HG02938 (cell line): ENCODE results near the gene NPHP1.
"Not testable (repeated sequence)": the region's sequence is repeated elsewhere in the genome, so short reads cannot be mapped to it uniquely, and the experiment has no call there.

Source experiments
- ATAC-seq: cut with Tn5 transposase; IDR thresholded peaks from one replicate; pipeline ENCODE4 v1.9.1; 2021; ENCODE audit warnings: mild to moderate bottlenecking, moderate library complexity; ENCODE audit not compliant: unreplicated experiment

NPHP1 gene

DNA sequence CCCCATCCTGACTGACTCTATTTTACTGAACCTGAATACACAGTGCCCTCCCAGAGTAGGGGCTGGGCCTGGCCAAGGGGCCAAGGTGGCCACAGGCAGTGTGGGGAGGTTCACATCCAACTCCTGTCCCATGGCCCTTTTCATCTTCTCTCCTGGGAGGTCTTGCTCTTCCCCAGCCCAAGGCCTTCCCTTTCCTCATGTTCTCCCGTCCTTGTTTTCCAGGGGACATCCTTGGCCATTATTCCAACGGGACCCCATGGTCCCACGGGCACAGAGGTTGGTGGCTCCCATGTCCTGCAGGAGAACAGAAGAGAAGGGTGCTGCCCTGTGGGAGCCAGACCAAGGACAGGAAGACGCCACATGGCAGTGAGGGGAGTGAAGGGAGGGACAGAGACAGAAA is 99.6 kb downstream of the NPHP1 start:
- ATAC-seq: no peak

GRCh38 chr2:110104025-110104771 is 100.6 kb downstream of the NPHP1 start:
- no peak for ATAC-seq

GRCh38 chr2:110103061-110103961 is 101.5 kb downstream of the NPHP1 start:
- no peak for ATAC-seq

DNA sequence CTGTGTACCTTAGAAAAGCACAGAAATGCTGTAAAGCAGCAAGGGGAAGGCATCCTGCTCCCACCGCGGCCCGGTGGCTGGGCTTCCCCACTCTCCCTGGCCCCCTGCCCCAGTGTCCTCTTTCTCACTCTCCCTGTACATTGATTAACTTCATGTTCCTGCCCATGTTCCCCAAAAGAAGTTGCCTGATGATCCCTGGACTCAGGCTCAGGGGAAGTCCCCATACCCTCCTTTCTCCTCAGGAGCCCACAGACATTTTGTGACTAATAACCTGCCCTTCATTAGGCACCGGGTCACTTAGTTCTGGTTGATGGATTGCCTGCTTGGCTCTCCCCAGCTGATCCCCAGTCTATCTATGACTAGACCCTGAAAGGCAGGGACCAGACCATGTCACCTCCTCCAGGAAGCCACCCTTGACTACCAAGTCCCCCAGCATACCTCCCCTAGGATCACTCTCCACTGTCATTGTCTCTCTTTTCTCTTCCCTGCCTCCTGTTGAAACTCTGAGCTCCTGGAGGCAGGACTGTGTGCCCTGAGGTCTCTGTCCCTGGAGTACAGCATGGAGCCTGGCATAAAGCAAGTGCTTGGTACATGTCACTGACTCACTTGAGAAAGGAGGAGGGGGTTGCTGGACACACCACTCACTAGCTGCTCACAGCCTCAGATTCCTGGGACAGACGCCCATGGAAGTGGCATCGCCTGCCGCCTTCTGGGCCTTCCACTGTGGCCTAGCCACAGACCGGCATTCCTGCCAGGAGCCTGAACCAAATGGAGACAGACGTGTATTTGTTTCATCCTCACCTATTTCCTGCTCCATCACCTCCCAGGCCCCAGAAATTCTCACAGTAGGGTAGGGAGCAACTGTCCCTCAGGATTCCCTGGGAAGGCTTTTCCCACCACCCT is 102.7 kb downstream of the NPHP1 start:
- no peak for ATAC-seq

- no peak for ATAC-seq
These were observed 103.5 kb downstream of the NPHP1 start for GRCh38 chr2:110101280-110101844.

DNA sequence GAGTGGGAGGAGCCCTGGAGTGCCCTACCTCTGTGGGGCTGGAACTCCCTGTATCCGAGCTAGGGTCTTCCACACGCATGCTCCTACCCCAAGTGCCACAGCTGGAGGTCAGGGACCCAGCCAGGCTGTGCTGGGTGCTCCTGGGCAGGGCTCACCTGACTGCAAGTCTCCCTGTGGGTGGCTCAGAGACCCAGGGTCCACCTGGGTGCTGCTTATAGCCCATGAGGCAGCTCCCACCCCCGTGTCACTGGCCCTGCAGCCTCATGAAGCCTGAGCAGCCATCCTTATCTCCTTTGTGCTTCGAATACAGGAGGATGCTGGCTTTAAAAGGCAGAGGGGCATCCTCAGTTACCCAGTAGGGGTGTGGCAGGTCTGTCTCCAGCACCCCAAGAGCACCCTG is 103.9 kb downstream of the NPHP1 start:
- not testable (repeated sequence) for ATAC-seq

DNA sequence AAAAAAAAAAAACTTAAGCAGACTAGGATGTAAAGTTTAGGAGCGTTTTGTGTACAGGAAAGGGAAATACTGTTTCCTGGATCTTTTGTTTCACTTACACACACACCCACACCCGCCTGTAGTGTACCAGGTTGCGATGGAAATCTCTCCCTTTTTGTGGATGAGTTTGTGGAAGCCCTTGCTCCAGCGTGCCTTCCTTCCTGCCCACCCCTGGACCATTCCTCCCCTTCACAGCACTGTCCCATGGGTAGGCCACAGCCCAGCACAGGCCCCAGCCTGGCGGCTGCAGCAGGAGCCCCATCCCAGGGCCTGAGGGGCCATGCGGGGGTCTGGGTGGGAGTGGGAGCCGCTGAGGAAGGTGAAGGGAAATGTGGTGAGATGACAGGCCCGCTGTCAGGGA is 104.3 kb downstream of the NPHP1 start:
- no peak for ATAC-seq

DNA sequence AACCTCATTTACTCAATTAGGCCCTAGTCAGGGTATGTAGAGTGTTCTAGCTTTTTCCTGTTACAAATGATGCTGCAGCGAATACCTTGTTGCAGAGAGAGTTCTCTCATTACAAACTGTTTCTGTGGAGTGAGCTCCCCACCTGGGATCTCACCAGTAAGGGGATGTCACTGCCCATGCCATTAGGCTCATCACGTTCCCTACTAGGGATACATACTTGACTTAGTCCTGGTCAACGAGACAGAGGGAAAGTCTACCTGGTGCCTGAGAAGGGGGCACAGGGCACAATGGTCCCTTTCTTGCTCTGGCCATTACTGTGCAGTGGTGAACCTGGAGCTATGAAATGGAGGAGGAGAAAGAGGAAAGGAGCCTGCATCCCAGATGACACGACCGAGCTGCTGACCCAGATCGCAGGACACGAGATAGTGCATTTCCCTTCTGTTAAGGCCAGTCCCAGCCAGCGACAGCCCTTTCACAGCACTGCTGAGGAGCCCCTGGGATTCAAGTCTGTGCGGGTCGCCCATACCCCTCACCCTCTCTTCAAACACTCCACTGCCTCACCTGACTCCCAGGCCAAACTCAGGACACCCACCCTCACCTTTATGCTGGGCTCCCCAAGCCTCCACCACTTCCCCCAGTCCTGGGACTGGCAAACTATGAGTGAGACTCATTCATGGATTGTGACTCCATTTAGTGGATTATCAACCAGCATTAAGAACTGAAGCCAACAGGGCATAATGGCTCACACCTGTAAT is 105.2 kb downstream of the NPHP1 start:
- no peak for ATAC-seq

- no peak for ATAC-seq
These were observed 105.8 kb downstream of the NPHP1 start for GRCh38 chr2:110099038-110099425.

DNA sequence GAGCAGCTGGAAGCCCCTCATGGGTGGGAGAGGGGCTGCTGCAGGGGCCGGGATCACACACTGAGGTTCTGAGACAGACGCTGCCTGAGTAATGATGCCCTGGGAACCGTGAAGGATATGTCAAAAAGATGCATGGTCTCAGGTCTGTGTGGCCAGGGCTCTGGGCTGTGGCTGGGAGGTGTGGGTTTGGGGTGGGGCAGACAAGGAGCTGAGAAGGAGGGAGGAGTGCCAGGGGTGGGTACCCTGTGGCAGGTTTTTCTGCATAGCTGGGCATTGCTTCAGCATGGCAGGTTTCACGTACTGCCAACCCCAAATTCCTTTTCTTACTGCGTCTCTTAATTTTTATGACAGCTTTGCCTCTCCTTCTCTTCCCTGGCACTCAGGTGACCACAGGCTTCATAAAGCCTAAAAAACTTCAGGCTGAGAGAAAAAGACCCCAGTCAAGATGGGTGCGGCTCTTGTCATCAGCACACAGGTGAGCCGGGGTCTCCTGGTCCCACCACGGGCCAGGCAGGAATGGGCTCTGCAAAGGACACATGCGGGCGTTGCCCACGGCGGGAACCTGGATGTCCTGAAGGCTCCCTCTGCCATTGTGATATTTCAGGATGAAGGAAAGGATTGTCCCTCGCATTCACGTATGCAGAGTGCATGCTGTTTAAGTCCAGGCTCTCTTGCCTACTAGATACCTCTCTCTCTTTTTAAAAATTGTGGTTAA is 107.2 kb downstream of the NPHP1 start:
- ATAC-seq: no peak

GRCh38 chr2:110095994-110096633 is 108.7 kb downstream of the NPHP1 start:
- ATAC-seq: no peak

DNA sequence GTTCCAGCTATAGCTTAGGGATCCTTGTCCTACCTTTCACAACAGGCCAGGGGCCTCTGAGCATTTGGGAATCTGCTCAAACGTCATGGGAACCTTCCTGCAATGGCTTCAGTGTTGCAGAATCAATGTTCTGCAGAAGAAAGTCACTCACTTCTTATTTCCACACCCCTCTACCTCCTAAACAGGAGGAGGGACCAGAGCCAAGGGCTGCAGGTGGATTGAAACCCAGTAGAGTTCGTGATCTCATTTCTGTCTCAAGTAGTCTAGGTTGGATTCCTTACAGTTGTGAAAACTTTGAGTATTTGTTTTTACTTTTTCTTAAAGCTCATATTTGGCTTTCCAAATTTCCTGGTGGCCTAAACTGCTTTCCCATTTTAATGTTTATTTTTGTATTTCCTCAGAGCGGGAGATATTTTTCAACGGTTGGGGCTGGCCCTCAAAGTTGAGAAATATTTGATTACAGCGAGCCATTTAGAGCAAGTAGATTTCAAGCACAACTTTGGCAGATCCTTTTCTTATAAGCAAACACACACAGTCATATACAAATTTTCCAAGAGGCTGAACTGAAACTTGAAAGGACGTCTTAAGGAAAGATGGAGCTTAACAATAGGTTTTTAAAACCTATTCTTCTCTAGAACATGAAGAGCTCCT is 109.8 kb downstream of the NPHP1 start:
- not testable (repeated sequence) for ATAC-seq

GRCh38 chr2:110093924-110094323 is 110.9 kb downstream of the NPHP1 start:
- not testable (repeated sequence) for ATAC-seq

DNA sequence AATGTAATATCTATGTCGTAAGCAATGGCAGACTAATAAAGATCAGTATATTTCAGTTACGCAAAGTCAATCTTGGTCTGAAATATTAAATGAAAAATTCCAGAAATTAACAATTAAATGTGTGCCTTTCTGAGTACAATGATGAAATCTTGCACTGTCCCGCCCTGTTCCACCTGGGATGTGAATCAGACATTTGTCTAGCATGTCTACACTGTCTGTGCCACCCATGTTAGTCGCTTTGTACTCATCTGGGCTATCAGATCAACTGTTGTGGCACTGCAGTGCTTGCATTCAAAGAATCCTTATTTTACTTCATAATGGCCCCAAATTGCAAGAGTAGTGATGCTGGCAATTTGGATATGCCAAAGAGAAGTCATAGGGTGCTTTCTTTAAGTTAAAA is 114.6 kb downstream of the NPHP1 start:
- ATAC-seq: not testable (repeated sequence)

GRCh38 chr2:110083757-110084156 is 121.1 kb downstream of the NPHP1 start:
- not testable (repeated sequence) for ATAC-seq

GRCh38 chr2:110083162-110083561 is 121.7 kb downstream of the NPHP1 start:
- ATAC-seq: not testable (repeated sequence)

GRCh38 chr2:110078104-110078503 is 126.7 kb downstream of the NPHP1 start:
- not testable (repeated sequence) for ATAC-seq

GRCh38 chr2:110075896-110076295 is 128.9 kb downstream of the NPHP1 start:
- not testable (repeated sequence) for ATAC-seq
